Stimulated activated CD4-positive, alpha-beta T cell treated with anti-CD3 and anti-CD28 coated beads, TNF-alpha, amount 100 ng/mL, for 1 hour (primary cell): ENCODE data around the gene SLC38A11.
"Not testable (repeated sequence)": the region's sequence is repeated elsewhere in the genome, so short reads cannot be mapped to it uniquely, and the experiment has no call there.

Experiments used
- DNase-seq, 3 donors: peaks; one replicate each; pipeline ENCODE4 v3.0.0-alpha.2; 2020; ENCODE audit warnings: low read depth in 3 of 3, low spot score in 1 of 3

The SLC38A11 gene

GRCh38 chr2:164881524-164881923 is 73.8 kb downstream of the SLC38A11 start:
- DNase-seq, result no peak

GRCh38 chr2:164879901-164880535 is 75.3 kb downstream of the SLC38A11 start:
- DNase-seq, result no peak

- no peak for DNase-seq
Measured at GRCh38 chr2:164877927-164878326, 77.4 kb downstream of the SLC38A11 start.

GRCh38 chr2:164877169-164877568 is 78.2 kb downstream of the SLC38A11 start:
- DNase-seq, result no peak

- no peak for DNase-seq
Measured at GRCh38 chr2:164875334-164876205, 79.8 kb downstream of the SLC38A11 start.

GRCh38 chr2:164873210-164873908 is 82.0 kb downstream of the SLC38A11 start:
- DNase-seq, result no peak

GRCh38 chr2:164871404-164871803 is 83.9 kb downstream of the SLC38A11 start:
- DNase-seq, result no peak

GRCh38 chr2:164869420-164869772 is 85.9 kb downstream of the SLC38A11 start:
- no peak for DNase-seq

- DNase-seq, result no peak
Measured at GRCh38 chr2:164868563-164869419, 86.5 kb downstream of the SLC38A11 start.

- DNase-seq, result no peak
Measured at GRCh38 chr2:164867779-164868397, 87.4 kb downstream of the SLC38A11 start.

GRCh38 chr2:164866381-164866780 is 88.9 kb downstream of the SLC38A11 start:
- not testable (repeated sequence) for DNase-seq

- DNase-seq, result no peak
Measured at GRCh38 chr2:164860694-164861042, 94.7 kb downstream of the SLC38A11 start.

GRCh38 chr2:164859906-164860693 is 95.2 kb downstream of the SLC38A11 start:
- DNase-seq, result not testable (repeated sequence)

- no peak for DNase-seq
Measured at GRCh38 chr2:164859251-164859818, 96.0 kb downstream of the SLC38A11 start.

- no peak for DNase-seq
Measured at GRCh38 chr2:164852086-164852485, 103.2 kb downstream of the SLC38A11 start.

- no peak for DNase-seq
Measured at GRCh38 chr2:164850235-164850634, 105.1 kb downstream of the SLC38A11 start.

- no peak for DNase-seq
Measured at GRCh38 chr2:164849506-164849905, 105.8 kb downstream of the SLC38A11 start.

- DNase-seq, result no peak
Measured at GRCh38 chr2:164847981-164848741, 107.2 kb downstream of the SLC38A11 start.

- DNase-seq, result no peak
Measured at GRCh38 chr2:164847291-164847690, 108.0 kb downstream of the SLC38A11 start.
